ENCODE results near the gene MRM3. TPM values are rescaled to one million over a fixed set of nuclear protein-coding genes. Genes with fewer than 3 reads are reported as not detected.
"Not testable (repeated sequence)": the region's sequence is repeated elsewhere in the genome, so short reads cannot be mapped to it uniquely, and the experiment has no call there.

The MRM3 gene
- total RNA-seq, 1 experiment from 2014 or later, result 17.5 TPM

- no peak for DNase-seq
- no peak overlapping the region for H3K4me3 ChIP-seq (ENCODE audit: low read length)
- no peaks in the 10 kb centered on the region for H3K9me3 ChIP-seq (ENCODE audit: low read length)
- no peaks in the 10 kb centered on the region for H3K9me2 ChIP-seq (replicated peaks; ENCODE audit: insufficient read depth, low read length)
- H4K20me1 ChIP-seq (ENCODE audit: insufficient read depth, low read depth, low read length), result no peaks in the 10 kb centered on the region
- H3K27me3 ChIP-seq (ENCODE audit: low read length), result no peaks in the 10 kb centered on the region
- H3K36me3 ChIP-seq (ENCODE audit: insufficient read depth, low read length), result no peaks in the 10 kb centered on the region
- no peak overlapping the region for H2AFZ ChIP-seq (ENCODE audit: low read length)
- no peak overlapping the region for H3K4me2 ChIP-seq (ENCODE audit: low read depth, low read length, poor library complexity, severe bottlenecking)
- H3K9ac ChIP-seq (ENCODE audit: low read length), result no peak overlapping the region
- no peaks in the 10 kb centered on the region for H3K79me2 ChIP-seq (ENCODE audit: low read length)
- H3K4me1 ChIP-seq (ENCODE audit: low read length), result no peaks in the 10 kb centered on the region
- H3K27ac ChIP-seq (ENCODE audit: low read length), result no peak overlapping the region
Measured at GRCh38 chr17:830950-831349, 48.8 kb downstream of the MRM3 start.

- Histone ChIP-seq H3K9ac (ENCODE audit: low read length) (no peak overlapping the region), H4K20me1 (ENCODE audit: insufficient read depth, low read depth, low read length) (no peaks in the 10 kb centered on the region), H2AFZ (ENCODE audit: low read length) (no peak overlapping the region), H3K79me2 (ENCODE audit: low read length) (no peaks in the 10 kb centered on the region), H3K36me3 (ENCODE audit: insufficient read depth, low read length) (no peaks in the 10 kb centered on the region), H3K9me3 (ENCODE audit: low read length) (no peaks in the 10 kb centered on the region), H3K4me3 (ENCODE audit: low read length) (no peak overlapping the region), H3K9me2 (replicated peaks; ENCODE audit: insufficient read depth, low read length) (no peaks in the 10 kb centered on the region), H3K27me3 (ENCODE audit: low read length) (no peaks in the 10 kb centered on the region), H3K4me2 (ENCODE audit: low read depth, low read length, poor library complexity, severe bottlenecking) (no peak overlapping the region), H3K4me1 (ENCODE audit: low read length) (no peaks in the 10 kb centered on the region), H3K27ac (ENCODE audit: low read length) (no peak overlapping the region)
- DNase-seq, result no peak
Measured at GRCh38 chr17:834136-834535, 52.0 kb downstream of the MRM3 start.

- DNase-seq, result no peak
- Histone ChIP-seq H3K79me2 (ENCODE audit: low read length) (no peaks in the 10 kb centered on the region), H3K9me3 (ENCODE audit: low read length) (no peaks in the 10 kb centered on the region), H3K27ac (ENCODE audit: low read length) (no peak overlapping the region), H3K36me3 (ENCODE audit: insufficient read depth, low read length) (no peaks in the 10 kb centered on the region), H3K4me3 (ENCODE audit: low read length) (no peak overlapping the region), H4K20me1 (ENCODE audit: insufficient read depth, low read depth, low read length) (no peaks in the 10 kb centered on the region), H3K4me1 (ENCODE audit: low read length) (no peaks in the 10 kb centered on the region), H3K27me3 (ENCODE audit: low read length) (no peaks in the 10 kb centered on the region), H3K4me2 (ENCODE audit: low read depth, low read length, poor library complexity, severe bottlenecking) (no peak overlapping the region), H2AFZ (ENCODE audit: low read length) (no peak overlapping the region), H3K9ac (ENCODE audit: low read length) (no peak overlapping the region), H3K9me2 (replicated peaks; ENCODE audit: insufficient read depth, low read length) (no peaks in the 10 kb centered on the region)
Measured at GRCh38 chr17:835263-835662, 53.1 kb downstream of the MRM3 start.

DNA sequence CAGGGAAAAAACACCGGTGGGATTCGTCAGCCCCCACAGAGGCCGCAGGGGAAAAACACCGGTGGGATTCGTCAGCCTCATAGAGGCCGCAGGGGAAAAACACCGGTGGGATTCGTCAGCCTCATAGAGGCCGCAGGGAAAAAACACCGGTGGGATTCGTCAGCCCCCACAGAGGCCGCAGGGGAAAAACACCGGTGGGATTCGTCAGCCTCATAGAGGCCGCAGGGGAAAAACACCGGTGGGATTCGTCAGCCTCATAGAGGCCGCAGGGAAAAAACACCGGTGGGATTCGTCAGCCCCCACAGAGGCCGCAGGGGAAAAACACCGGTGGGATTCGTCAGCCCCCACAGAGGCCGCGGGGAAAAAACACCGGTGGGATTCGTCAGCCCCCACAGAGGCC lies 53.6 kb downstream of the MRM3 start:
- not testable (repeated sequence) for H4K20me1 ChIP-seq (ENCODE audit: insufficient read depth, low read depth, low read length); DNase-seq; H3K9ac ChIP-seq (ENCODE audit: low read length)

DNA sequence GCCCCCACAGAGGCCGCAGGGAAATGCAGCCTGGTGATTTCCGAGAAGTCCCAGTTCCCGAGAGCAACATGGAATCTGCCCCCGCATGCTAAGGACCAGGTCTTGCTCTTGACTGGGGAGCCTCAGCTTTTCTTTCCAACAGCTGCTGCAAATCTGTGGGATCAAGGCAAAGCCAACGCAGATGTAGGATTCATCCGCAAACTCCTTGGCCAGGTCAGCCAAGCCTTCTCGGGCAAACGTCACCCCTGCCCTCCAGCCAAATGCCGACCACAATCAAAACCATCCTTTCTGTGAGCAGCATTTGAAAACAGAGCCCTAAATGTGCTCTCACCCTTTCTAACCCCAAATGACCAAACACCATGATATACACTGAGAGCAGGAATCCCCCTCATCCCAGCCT lies 54.0 kb downstream of the MRM3 start:
- Histone ChIP-seq H3K9me3 (ENCODE audit: low read length) (no peaks in the 10 kb centered on the region), H3K4me2 (ENCODE audit: low read depth, low read length, poor library complexity, severe bottlenecking) (no peak overlapping the region), H3K9me2 (replicated peaks; ENCODE audit: insufficient read depth, low read length) (no peaks in the 10 kb centered on the region), H3K27ac (ENCODE audit: low read length) (no peak overlapping the region), H3K27me3 (ENCODE audit: low read length) (no peaks in the 10 kb centered on the region), H3K4me1 (ENCODE audit: low read length) (no peaks in the 10 kb centered on the region), H3K36me3 (ENCODE audit: insufficient read depth, low read length) (no peaks in the 10 kb centered on the region), H3K4me3 (ENCODE audit: low read length) (no peak overlapping the region), H4K20me1 (ENCODE audit: insufficient read depth, low read depth, low read length) (no peaks in the 10 kb centered on the region), H3K79me2 (ENCODE audit: low read length) (no peaks in the 10 kb centered on the region), H2AFZ (ENCODE audit: low read length) (no peak overlapping the region), H3K9ac (ENCODE audit: low read length) (no peak overlapping the region)
- no peak for DNase-seq

More for the DNA sequence above, 53.6 kb downstream of the MRM3 start:
- H3K9me3 ChIP-seq (ENCODE audit: low read length); H3K36me3 ChIP-seq (ENCODE audit: insufficient read depth, low read length); H3K27me3 ChIP-seq (ENCODE audit: low read length); H3K79me2 ChIP-seq (ENCODE audit: low read length); H2AFZ ChIP-seq (ENCODE audit: low read length); H3K4me1 ChIP-seq (ENCODE audit: low read length); H3K9me2 ChIP-seq (replicated peaks; ENCODE audit: insufficient read depth, low read length); H3K4me3 ChIP-seq (ENCODE audit: low read length); H3K27ac ChIP-seq (ENCODE audit: low read length); H3K4me2 ChIP-seq (ENCODE audit: low read depth, low read length, poor library complexity, severe bottlenecking): not testable (repeated sequence)

GRCh38 chr17:838486-838885 lies 56.3 kb downstream of the MRM3 start:
- H3K27me3 ChIP-seq (ENCODE audit: low read length), result no peaks in the 10 kb centered on the region
- H3K4me2 ChIP-seq (ENCODE audit: low read depth, low read length, poor library complexity, severe bottlenecking), result no peak overlapping the region
- no peaks in the 10 kb centered on the region for H3K9me3 ChIP-seq (ENCODE audit: low read length)
- no peaks in the 10 kb centered on the region for H3K4me1 ChIP-seq (ENCODE audit: low read length)
- H3K9me2 ChIP-seq (replicated peaks; ENCODE audit: insufficient read depth, low read length), result no peaks in the 10 kb centered on the region
- H3K9ac ChIP-seq (ENCODE audit: low read length), result no peak overlapping the region
- H2AFZ ChIP-seq (ENCODE audit: low read length), result no peak overlapping the region
- no peak overlapping the region for H3K27ac ChIP-seq (ENCODE audit: low read length)
- no peak for DNase-seq
- no peak overlapping the region for H3K4me3 ChIP-seq (ENCODE audit: low read length)
- no peaks in the 10 kb centered on the region for H4K20me1 ChIP-seq (ENCODE audit: insufficient read depth, low read depth, low read length)
- H3K79me2 ChIP-seq (ENCODE audit: low read length), result no peaks in the 10 kb centered on the region
- H3K36me3 ChIP-seq (ENCODE audit: insufficient read depth, low read length), result no peaks in the 10 kb centered on the region

DNA sequence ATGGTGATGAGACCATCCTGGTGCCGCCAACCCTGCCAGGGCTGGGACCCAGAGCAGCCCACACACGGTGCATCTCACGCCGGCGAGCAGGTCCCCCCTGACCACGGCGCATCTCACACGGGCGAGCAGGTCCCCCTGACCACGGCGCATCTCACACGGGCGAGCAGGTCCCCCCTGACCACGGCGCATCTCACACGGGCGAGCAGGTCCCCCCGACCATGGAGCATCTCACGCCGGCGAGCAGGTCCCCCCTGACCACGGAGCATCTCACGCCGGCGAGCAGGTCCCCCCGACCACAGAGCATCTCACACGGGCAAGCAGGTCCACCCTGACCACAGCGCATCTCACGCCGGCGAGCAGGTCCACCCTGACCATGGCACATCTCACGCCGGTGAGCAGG lies 59.2 kb downstream of the MRM3 start:
- H3K9me2 ChIP-seq (replicated peaks; ENCODE audit: insufficient read depth, low read length), result no peaks in the 10 kb centered on the region
- H3K4me1 ChIP-seq (ENCODE audit: low read length), result no peaks in the 10 kb centered on the region
- no peaks in the 10 kb centered on the region for H3K79me2 ChIP-seq (ENCODE audit: low read length)
- no peaks in the 10 kb centered on the region for H3K27me3 ChIP-seq (ENCODE audit: low read length)
- H3K4me2 ChIP-seq (ENCODE audit: low read depth, low read length, poor library complexity, severe bottlenecking), result no peak overlapping the region
- no peak for DNase-seq
- no peaks in the 10 kb centered on the region for H3K9me3 ChIP-seq (ENCODE audit: low read length)
- H2AFZ ChIP-seq (ENCODE audit: low read length), result no peak overlapping the region
- H3K9ac ChIP-seq (ENCODE audit: low read length), result no peak overlapping the region
- H4K20me1 ChIP-seq (ENCODE audit: insufficient read depth, low read depth, low read length), result no peaks in the 10 kb centered on the region
- no peak overlapping the region for H3K4me3 ChIP-seq (ENCODE audit: low read length)
- H3K36me3 ChIP-seq (ENCODE audit: insufficient read depth, low read length), result no peaks in the 10 kb centered on the region
- no peak overlapping the region for H3K27ac ChIP-seq (ENCODE audit: low read length)

Other genes with a start within 250 kb of the MRM3 start
- 8.0 and 14.1 TPM in 2 replicates for gene VPS53, start 67.5 kb upstream of the MRM3 start, total RNA-seq (2014; rRNA removed; shearing (Covaris generic); ENCODE audit: low replicate concordance)
- 25.8 and 27.4 TPM in 2 replicates for gene TLCD3A, start 49.8 kb upstream of the MRM3 start, total RNA-seq (2014; rRNA removed; shearing (Covaris generic); ENCODE audit: low replicate concordance)
- 20.2 and 31.1 TPM in 2 replicates for gene GEMIN4, start 30.1 kb upstream of the MRM3 start, total RNA-seq (2014; rRNA removed; shearing (Covaris generic); ENCODE audit: low replicate concordance)
- gene GLOD4, start 73 bp upstream of the MRM3 start, total RNA-seq (2014; rRNA removed; shearing (Covaris generic); ENCODE audit: low replicate concordance), result 44.0 and 46.2 TPM in 2 replicates
- 1.1 TPM in 1 of 2 replicates, not detected in the other for gene NXN, start 197.4 kb downstream of the MRM3 start, total RNA-seq (2014; rRNA removed; shearing (Covaris generic); ENCODE audit: low replicate concordance)
- gene TIMM22, start 214.8 kb downstream of the MRM3 start, total RNA-seq (2014; rRNA removed; shearing (Covaris generic); ENCODE audit: low replicate concordance), result 4.7 and 7.2 TPM in 2 replicates